IPS-11a (cell line): ENCODE measurements around the gene ATP2C2.

Experiments
- H3K4me3 ChIP-seq: one replicate; pipeline ENCODE4 v1.5.1; 2013; ENCODE audit warnings: low read depth, low read length, control low read depth

Gene ATP2C2

DNA sequence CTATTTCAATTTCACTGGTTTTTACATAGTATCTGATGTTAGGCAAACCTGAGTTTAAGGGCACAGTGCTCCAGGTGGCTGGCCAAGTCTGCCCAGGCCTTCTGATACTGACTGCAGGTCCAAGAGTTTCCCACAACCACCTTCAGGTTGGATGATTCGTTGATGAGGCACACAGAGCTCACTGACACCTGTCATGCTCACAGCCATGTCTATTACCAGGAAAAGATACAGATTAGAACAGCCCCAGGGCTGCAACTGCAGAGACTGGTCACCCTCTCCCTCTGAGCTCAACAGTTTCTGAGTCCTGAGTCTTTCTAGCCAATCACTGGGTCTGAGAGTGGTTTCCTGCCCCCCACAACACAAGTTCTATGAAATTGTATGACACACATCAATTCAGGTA lies 98.9 kb downstream of the ATP2C2 start:
- no peak overlapping the region for H3K4me3 ChIP-seq

DNA sequence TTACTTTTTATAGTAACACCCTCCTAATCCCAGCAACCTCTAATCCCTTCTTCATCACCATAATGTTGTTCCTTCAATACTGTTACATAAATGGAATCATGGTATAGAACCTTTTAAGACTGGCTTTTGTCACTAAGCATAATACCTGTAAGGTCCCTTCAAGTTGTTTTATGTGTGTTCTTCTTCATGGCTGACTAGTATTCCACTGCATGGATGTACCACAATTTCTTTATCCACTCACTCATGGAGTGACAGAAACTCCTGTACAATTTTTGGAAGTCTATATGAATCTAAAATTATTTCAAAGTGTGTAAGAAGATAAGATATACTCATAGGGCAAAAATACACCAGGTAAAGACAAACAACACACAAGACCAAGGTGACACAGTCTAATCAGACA lies 99.4 kb downstream of the ATP2C2 start:
- no peak overlapping the region for H3K4me3 ChIP-seq

- H3K4me3 ChIP-seq, result no peak overlapping the region
Measured at GRCh38 chr16:84471316-84471715, 103.0 kb downstream of the ATP2C2 start.

GRCh38 chr16:84471966-84472365 lies 103.6 kb downstream of the ATP2C2 start:
- no peak overlapping the region for H3K4me3 ChIP-seq

DNA sequence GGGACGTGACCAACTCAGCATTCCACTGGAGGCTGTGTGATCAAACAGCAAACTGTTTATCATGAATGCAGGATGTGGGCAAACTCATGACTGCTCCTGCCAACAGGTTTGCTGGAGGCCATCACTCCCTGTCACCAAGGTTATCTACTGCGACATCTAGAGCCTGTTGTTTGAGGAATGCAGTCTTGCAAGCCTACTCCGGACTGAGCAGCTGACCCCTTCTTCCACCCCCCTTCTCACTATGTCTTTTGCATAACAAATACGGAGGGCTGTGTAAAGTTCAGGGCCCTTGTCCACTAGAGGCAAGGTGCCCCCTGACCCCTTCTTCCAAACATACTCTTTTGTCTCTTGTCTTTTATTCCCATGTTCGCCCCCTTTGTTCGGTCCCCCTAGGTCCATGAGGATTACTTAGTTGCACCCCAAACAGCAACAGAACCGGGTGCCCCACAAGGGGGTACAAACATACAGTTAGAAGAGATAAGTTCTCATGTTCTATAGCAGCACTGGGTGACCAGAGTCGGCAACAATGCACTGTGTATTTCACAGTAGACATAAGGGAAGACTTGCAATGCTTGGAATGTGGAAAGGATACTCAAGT lies 107.4 kb downstream of the ATP2C2 start:
- no peak overlapping the region for H3K4me3 ChIP-seq

DNA sequence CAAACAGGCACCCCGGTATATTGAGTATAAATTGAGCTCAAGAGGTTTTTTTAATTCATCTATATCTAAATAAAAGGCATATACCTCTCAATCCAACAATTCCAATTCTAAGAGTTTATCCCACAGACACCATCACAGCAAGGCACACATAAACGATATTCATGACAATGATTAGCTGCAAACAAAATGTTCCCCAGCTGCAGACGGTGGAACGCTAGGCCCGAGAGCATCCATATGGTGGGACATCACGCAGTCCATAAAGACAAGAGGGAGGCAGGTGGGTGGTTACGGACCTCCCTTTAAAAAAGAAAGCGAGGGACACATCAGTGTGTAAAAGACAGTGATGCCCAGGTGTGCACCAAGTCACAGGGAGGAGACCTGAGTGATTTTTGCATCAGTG lies 108.1 kb downstream of the ATP2C2 start:
- no peak overlapping the region for H3K4me3 ChIP-seq

GRCh38 chr16:84477661-84478060 lies 109.3 kb downstream of the ATP2C2 start:
- no peak overlapping the region for H3K4me3 ChIP-seq

GRCh38 chr16:84478172-84478947 lies 110.0 kb downstream of the ATP2C2 start:
- H3K4me3 ChIP-seq, result no peak overlapping the region

DNA sequence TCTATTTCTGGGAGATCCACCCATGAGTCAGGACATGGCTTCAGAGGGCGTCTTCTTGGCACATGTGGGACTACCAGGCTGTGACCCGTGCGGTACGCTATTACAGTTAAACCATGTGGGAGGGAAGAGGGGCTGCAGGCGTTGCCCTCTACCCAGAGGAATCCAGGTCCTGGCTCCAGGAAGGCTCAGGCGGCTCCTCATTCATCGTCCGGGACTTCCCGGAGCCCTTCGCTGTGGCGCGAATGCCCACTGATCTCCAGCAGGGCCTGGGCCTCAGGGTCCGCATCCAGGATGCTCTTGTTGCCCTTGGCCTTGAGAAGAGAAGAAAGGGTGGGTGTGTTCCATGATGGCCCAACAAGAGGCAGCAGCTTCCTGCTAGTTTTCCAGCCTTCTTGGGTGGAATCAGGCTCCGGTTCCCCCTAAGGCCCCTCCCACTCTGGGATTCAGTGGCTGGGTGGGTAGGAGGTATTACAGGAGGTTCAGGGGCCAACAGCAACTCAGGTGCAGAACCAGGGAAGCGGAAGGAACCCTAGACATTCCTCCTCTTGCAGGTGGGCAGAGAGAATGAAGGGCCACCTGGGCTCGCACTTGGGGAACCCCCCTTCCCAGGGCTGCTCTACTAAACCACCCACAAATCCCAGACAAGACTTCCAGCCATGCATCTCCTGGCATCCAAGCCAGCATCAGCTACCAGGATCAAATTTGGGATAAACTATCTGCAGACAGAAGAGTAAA lies 111.5 kb downstream of the ATP2C2 start:
- no peak overlapping the region for H3K4me3 ChIP-seq

DNA sequence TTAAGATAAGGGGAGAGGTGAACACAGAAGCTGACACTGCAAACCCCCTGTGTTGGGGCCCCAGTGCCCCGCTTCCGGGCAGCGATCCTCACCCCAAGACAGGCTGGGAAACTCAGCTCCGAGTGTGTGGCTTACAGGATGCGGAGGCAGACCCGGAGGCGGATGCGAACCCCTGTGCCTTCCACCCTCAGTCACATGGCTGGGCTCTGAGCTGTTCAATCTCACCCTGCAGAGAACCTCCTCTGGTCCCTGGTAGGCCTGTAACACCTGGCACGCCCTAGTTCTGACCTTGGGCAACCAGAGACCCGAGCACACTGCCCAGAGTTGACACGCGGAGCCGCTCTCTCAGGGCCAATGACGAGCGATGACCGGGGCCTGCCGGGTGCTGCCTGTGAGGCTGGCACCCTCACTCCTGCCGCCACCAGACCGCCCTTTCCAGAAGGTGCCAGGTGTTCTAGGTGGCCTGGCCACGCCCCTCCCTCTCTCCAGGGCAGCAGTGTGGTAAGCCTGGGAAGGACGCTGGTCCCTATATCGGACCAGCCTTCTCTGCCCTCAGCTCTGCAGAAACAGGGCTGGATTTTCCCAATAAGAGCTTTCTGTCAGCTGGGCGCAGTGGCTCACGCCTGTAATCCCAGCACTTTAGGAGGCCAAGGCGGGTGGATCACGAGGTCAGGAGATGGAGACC lies 112.9 kb downstream of the ATP2C2 start:
- H3K4me3 ChIP-seq, result no peak overlapping the region

DNA sequence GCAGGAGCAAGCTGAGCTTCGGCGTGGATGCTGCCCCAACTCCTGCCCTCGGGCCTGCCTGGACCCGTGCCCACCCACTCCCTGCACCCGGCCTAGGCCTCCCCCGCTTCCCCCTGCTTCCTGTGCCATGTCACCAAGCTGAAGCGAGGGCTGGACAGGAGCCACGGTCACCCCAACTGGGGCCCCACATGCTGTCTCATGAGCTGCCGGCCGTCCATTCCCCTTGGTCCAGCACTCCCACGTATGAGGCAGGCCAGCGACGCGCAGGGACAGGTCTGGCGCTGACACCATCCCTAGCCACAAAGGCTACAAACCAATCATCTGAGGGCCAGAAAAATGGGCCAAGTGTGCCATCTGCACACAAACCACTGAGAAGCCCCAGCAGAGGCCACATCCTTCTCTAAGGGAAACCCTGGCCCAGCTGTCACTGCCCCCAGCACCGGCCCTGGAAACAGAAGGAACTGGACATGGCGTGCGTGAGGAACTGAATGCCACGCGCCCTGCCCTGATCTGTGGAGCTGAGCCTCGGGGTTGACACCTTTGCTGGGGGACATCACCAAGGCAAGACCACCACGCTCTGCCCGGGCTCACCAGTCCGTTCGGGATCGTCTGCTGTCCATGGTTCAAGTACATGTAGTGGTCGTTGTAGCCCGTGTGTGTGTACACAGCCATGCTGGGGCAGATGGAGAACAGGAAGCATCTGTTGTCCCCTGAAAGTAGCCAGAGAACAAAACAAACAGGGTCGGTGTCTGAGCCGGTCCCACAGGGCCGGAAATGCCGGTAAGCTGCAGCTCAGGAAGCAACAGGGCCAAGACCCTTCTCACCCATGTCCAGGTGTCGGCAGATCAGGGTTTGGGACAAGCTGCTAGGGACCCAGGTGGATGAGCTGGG lies 113.9 kb downstream of the ATP2C2 start:
- no peak overlapping the region for H3K4me3 ChIP-seq

GRCh38 chr16:84482951-84483881 lies 114.9 kb downstream of the ATP2C2 start:
- no peak overlapping the region for H3K4me3 ChIP-seq

DNA sequence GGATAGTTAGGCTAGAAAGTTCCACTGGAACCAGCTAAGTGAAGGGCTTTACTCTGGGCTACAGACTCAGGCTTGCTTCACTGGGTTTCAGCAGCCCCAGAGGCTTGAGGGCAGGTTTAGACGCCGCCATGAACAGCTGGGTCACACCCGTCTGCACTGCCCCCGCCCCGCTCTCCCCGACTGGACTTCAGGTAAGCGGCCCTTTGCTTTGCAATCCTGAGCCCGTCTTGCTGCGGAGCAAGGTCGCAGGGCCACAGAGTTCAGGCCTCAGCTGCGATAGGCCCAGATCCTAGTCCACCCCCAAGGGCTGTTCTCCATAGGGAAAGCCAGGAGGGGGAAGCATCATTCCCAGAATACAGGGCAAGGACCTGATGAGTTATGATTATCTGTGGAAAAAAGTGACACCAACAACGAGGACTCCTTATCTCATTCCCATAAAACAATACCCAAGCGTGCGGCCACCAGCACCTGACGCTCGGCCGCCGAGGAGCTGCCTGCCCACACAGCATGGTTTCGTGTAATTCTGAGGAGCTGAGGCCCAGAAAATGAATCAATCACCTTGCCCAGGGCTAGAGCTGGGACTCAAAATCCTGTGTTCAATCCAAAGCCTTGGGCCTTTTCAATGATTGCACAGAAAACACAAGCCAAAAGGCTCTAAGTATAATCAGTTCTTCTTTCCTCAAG lies 115.7 kb downstream of the ATP2C2 start:
- no peak overlapping the region for H3K4me3 ChIP-seq

GRCh38 chr16:84484579-84485254 lies 116.4 kb downstream of the ATP2C2 start:
- no peak overlapping the region for H3K4me3 ChIP-seq

GRCh38 chr16:84485255-84486010 lies 117.1 kb downstream of the ATP2C2 start:
- no peak overlapping the region for H3K4me3 ChIP-seq

- H3K4me3 ChIP-seq, result no peak overlapping the region
Measured at GRCh38 chr16:84486126-84486525, 117.8 kb downstream of the ATP2C2 start.

DNA sequence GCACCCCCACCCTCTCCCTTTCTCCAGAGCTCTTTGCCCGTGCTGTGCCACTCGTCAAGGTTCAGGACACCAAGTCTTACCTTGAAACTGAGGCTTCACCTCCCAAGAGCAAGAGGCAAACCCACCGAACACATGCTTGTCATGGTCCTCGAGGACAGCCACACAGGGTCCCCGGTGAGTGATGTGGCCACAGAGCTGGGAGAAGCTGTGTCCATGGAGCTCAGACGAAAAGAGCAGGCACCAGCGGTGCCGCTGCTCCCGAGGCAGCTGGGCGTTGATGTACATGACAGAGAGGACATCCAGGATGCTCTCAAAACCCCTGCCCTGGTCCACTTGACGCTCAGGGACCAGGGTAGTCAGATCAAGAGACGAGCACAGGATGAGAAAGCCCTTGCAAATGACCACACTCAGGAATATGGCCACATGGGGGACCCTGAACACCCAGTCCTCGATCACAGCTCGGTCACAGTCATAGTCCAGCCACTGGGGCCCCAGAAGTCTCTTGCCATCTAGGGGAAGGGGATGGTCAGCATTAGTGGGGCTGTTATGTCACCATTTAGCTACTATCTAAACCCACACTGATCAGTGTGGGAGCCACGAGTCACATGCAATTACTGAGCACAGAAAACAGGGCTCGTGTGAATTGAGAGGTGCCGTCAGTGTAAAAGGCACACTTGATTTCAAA lies 118.4 kb downstream of the ATP2C2 start:
- H3K4me3 ChIP-seq, result no peak overlapping the region
